Renal pelvis (tissue), 4 donors: Measurements from ENCODE around the gene AHCYL2. TPM values are rescaled to one million over a fixed set of nuclear protein-coding genes. Genes with fewer than 3 reads are reported as not detected.
A peak's percentile ranks its signal among the peaks of the same experiment; 100 is the strongest.
"Not testable (repeated sequence)": the region's sequence is repeated elsewhere in the genome, so short reads cannot be mapped to it uniquely, and the experiment has no call there.

Source experiments
- DNase-seq: peaks from one replicate; pipeline ENCODE4 v3.0.0-alpha.2; 2013
- polyA plus RNA-seq, 3 donors: library from polyadenylated mRNA; unstranded; fragments of 120-200 nt; gene quantifications; one replicate each; pipeline ENCODE4 v1.2.1, GENCODE V29; 2013; ENCODE audit not compliant: insufficient read length in 3 of 3

The AHCYL2 gene
- polyA plus RNA-seq, 3 donors, result 24.9 to 31.5 (median 27.5) TPM

DNA sequence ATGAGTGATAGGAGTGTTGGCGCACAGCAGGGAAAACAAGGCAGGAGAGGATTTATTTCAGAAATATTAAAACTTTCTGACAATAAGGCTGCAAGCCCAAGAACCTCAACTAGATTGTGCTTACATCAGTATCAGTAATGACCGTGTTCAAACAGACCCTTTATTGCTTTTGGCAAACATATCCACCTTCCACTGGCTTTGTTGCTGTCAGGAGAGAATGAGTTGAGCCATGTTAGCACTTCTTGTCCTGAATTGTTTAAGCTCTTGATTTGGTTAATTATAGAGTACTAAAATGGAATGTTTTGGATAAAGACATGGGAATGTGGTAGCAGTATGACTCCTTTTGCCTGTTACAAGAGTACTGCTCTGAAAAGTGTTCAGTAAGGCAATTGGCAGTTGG is 3.8 kb downstream of the AHCYL2 start:
- no peak for DNase-seq

DNA sequence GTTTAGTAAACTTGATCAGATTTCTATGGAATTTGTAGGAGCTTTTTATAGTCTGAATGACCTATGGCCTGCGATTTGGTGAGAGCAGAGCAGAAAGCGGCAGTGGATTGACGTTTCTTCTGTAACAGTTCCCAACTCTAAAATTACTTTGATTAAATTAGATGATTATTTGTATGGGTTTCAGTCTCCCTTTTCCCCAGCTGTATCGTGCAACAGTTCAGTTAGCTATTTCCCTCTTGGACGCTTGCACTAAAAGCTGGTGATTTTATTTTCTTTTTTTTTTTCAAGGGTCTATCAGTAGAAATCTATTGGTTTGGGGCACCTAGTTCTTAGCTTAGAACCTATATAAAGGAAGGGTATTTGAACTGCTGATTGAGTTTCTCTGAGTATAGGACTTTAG is 6.8 kb downstream of the AHCYL2 start:
- DNase-seq, result no peak

DNA sequence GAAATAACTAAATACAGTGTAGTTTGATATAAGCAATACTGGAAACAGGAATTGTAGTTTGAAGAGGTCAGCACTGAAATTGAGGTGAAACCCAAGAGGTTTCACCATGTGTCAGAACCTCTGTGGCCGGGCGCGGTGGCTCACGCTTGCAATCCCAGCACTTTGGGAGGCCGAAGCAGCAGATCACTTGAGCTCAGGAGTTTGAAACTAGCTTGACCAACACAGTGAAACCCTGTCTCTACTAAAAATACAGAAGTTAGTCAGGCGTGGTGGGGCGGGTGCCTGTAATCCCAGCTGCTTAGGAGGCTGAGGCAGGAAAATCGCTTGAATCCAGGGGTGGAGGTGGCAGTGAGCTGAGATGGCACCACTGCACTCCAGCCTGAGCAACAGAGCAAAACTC is 13.7 kb downstream of the AHCYL2 start:
- DNase-seq, result no peak

DNA sequence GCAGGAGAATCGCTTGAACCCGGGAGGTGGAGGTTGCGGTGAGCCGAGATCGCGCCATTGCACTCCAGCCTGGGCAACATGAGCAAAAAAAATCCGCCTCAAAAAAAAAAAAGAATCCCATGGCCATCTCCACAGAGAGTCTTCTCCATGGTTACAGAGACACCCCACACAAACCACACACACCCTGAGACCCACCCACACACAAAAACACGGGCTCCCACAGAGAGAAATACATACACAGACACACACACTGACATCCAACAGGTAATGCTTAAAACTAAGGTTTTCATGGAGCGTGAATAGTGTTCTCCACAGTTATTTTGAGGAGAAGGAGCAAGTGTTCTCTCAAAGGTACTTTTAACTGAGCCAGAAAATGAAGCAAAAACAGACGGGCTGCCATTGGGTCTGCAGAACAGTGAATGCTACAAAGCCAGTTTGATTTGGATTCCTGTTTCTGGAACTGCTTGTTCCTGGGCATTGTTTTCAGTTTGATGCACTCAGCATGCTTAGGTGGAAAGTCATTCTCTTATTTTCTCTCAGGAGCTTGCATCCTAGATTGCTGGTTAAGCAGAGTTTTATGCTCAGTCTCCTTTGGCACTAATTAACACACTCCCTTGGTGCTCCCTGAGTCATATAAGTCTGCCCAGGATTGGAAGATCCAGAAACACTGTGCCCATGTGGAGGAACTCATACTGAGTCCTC is 15.4 kb downstream of the AHCYL2 start:
- no peak for DNase-seq

DNA sequence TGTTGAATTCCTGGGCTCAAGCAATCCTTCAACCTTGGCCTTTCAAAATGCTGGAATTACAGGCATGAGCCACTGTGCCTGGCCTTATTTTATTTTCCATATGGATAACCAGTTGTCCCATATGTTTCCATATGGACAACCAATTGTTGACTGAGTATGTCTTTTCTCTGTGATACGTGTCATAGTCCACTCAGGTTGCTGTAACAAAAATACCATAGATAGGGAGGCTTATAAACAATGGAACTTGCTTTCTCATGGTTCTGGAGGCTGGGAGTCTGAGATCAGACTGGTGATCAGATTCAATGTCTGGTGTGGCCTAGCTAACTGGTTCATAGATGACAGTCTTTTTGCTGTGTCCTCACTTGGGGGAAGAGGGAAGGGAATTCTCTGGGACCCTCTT is 19.4 kb downstream of the AHCYL2 start:
- no peak for DNase-seq

DNA sequence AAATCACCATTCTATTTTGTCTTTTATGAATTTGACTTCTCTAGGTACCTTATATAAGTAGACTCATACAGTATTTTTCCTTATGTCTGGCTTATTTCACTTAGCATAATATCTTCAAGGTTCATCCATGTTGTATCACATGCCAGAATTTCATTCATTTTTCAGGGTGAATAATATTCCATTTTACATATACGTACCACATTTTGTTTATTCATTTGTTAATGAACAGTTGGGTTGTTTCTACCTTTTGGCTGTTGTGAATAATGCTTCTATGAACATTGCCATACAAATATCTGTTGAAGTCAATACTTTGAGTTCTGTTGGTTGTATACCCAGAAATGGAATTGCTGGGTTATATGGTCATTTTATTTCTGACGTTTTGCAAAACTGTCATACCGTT is 20.7 kb downstream of the AHCYL2 start:
- no peak for DNase-seq

DNA sequence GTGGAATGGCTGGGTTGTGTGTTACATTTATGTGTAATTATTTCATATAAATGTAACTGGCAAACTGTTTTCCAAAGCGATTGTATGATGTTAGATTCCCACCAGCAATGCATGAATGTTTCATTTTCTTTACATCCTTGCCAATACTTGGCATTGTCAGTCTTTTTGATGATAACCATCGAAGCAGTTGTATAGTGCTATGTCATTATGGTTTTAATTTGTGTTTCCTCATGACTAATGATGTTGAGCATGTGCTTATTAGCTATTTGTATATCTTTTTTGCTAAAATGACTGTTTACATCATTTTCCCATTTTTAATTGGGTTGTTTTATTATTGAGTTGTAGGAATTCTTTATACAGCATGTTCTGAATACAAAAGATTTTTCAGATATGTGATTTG is 22.3 kb downstream of the AHCYL2 start:
- DNase-seq, result no peak

DNA sequence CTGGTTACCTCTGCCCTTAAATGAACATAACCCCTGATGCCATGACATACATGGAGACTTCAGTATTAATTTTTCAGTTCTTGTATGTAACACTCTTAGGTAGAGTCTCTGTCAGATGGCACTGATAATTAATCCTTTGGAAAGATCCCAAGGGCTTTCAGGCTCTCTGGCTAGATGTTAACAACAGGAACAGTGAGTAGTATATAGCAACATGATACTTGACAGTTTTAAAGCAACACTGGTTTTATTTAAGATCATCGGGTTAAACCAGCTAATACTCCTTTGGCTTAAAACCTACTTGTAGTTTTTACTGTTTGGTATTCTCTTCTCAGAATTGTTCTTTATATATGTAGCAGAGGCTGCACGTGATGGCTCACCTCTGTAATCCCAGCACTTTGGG is 27.3 kb downstream of the AHCYL2 start:
- peak; percentile 33 for DNase-seq

DNA sequence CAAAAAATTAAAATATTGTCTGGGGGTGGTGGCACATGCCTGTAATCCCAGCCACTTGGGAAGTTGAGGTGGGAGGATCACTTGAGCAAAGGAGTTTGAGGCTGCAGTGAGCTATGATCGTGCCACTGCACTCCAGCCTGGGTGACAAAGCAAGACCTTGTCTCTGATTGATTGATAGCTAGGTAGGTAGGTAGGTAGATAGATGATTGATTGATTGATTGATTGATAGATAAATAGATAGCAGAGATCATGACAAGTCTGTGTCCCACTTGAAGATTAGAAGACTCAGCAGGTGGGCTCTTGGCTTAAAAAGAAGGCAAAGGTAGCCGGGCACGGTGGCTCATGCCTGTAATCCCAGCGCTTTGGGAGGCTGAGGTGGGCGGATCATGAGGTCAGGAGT is 27.8 kb downstream of the AHCYL2 start:
- DNase-seq, result not testable (repeated sequence)

DNA sequence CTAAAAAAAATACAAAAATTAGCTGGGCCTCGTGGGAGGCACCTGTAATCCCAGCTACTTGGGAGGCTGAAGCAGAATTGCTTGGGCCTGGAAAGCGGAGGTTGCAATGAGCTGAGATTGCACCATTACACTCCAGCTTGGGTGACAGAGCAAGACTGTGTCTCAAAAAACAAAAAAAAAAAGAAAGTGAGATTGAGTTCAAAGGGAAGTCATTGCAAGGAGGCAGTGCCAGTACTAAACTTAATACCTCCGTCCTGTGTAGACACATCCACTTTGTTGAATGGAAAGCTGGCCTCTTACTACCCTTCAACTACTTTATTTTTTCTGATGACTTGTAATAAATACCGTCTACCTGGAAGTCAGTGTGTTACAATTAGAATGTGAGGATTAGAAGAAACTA is 31.0 kb downstream of the AHCYL2 start:
- DNase-seq, result no peak

DNA sequence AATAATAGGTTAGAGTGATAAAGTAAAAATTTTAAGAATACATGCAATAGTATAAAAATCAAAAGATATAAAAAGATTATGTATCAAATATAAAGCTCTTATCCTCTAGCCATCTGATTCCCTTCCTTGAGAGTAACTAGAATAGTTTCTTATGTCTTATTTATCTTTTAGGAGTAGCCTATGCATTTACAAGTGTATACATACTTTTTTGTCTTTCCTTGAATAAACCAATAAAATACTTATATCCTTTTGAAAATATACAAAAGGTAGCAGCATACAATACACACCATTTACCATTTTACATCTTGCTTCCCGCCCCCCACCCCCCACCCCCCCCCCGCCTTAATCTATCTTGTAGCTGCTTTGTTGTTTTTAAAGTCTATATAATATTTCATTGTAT is 31.4 kb downstream of the AHCYL2 start:
- DNase-seq, result no peak

DNA sequence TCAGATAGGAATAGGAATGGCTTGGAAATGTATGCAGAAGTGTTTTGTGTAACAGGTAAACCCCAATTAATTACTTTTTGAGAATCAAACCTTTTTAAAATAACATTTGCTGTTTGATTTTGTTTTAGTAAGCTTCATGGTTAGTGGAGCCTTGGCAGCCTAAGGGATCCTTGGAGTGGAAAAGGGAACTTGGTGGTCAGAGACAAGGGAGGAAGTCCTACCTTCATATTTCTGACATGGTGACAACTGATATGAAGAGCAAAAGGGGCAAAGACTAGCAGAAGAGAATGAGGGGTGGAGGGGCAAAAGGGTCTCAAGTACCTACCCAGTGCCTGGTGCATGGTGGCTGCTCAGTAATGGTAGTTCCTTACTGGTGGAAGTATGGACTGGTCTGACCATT is 32.3 kb downstream of the AHCYL2 start:
- no peak for DNase-seq

DNA sequence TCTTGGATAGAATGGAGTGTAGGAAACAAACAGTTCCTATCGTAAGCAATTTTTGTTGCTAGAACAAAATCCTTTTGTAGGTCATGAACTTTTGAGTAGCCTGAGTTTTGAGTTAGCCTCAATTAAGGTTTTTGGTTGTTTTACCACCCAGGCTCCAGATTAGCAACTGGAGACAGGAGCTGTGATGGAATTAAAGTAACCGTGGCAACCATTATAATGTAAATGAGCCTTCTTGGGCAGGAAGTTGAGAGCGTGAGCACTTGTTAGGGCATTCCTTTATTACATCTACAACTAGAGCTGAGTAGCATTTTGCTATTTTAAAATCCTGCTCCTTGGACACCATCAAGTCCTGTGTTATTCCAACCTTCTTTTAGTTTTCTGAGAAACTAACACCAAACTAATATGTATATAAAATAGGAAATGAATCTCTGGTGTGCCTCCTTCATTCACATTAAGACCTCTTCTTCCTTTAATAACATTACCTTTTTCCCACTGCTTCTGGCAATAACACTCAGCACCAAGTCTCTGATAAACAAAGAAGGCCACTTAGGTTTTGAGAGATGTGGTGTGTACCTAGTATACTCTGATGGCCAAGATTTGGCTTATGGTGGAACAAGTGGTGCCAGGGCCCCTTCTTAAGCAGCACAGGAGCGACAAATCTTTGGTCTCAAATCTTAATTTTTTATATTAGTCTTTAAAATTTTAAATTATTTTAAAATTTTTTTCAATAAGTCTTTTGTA is 34.0 kb downstream of the AHCYL2 start:
- no peak for DNase-seq

DNA sequence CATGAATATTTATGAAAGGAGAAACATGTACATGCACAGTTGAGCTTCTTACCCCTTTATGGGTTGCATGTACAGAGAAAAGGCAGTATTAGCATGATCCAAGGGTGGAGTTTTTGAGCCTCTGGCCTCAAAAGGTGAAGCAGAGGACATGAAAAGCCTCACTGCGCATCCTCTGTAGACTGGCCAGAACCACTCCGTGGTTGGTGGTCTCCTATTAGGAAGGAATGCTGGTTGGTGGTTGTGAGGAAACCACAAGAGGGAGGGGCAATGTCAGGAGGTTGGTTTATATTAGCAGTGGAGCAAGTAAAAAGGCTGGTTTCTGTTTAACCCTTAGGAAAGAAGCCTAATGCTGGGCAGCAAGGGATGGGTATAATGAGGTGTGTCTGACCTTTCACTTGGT is 37.5 kb downstream of the AHCYL2 start:
- DNase-seq, result no peak

DNA sequence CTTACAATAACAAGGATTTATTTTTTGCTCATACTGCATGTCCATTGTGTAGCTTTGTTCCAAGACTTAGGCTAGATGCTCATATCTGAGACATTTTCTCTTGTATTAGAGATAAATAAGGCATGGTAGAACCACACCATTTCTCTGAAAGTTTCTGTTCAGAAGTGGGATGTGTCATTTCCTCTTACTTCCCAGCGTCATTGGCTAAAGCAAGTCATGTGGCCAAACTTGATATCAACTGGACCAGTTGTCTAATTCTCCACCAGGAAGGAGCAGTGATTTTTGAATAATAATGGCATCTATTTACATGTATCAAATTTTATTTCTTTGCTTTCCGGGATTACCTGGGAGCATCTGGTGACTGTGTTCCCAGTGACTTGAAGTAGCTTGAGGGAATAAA is 38.3 kb downstream of the AHCYL2 start:
- DNase-seq, result no peak

DNA sequence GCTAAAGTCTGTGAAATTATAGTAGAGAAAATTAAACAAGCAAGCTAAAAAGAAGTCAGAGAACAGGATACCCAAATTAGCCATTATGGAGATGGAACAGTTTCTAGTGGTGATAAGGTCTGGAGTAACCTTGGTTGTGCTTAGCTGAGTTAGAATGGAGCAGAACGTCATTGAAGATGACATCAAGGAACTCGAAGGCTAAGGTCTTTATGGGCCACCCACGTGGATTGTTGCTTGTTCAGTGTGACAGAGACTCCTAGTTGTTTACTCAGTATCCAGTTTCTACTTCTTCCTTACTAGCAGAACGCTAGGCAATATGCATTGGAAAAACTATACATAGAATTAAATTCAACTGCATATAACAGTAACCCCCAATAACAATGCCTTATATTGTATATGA is 39.7 kb downstream of the AHCYL2 start:
- no peak for DNase-seq

DNA sequence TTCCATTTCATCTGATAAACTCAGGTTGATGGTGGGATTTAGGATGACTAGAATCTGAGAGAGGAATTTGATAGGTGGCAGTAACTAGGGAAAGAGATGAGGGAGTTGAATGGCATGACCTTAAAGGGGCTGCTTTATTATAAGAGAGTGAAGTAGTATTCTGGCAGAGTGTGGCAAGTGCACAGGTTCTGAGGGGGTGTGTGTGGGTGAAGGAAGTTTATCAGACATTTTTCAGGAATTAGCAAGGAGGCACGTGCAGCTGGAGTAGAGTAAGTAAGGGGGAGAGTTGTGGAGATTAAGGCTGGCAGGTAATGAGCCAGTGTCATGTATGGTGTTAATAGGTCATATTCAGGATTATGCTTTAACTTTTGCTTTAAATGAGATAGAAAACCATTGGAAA is 40.5 kb downstream of the AHCYL2 start:
- DNase-seq, result no peak

DNA sequence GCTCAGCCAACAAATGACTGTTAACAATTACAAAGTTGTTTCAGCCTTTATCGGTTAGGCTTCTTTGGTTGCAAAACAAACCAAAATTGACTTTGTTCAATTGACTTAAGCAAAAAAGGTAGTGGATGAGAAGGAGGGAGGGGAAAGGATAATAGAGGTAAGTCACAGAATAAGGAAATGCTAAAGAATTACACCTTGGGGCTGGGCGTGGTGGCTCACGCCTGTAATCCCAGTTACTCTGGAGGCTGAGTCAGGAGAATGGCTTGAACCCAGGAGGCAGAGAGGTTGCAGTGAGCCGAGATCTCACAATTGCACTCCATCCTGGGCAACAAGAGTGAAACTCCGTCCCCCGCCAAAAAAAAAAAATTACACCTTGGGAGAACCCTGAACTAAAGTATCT is 41.4 kb downstream of the AHCYL2 start:
- DNase-seq, result no peak

DNA sequence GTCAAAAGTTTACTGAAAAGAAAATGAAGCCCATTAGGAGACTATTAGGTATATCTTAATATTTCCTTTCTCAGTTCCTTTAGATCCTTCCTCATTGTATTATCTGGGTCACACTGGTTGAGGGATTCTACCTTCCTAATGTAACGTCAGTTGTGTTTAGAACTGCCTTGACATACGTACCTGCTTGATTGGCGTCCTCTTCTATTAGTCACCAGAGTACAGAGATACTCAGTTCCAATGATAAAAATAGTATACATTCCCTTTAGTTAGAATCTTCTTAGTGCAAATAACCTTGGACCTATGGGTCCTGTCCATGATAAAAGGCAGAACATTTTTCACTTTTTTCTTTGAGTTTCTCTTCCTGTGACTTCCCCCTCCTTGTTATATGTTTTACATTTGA is 45.2 kb downstream of the AHCYL2 start:
- no peak for DNase-seq

DNA sequence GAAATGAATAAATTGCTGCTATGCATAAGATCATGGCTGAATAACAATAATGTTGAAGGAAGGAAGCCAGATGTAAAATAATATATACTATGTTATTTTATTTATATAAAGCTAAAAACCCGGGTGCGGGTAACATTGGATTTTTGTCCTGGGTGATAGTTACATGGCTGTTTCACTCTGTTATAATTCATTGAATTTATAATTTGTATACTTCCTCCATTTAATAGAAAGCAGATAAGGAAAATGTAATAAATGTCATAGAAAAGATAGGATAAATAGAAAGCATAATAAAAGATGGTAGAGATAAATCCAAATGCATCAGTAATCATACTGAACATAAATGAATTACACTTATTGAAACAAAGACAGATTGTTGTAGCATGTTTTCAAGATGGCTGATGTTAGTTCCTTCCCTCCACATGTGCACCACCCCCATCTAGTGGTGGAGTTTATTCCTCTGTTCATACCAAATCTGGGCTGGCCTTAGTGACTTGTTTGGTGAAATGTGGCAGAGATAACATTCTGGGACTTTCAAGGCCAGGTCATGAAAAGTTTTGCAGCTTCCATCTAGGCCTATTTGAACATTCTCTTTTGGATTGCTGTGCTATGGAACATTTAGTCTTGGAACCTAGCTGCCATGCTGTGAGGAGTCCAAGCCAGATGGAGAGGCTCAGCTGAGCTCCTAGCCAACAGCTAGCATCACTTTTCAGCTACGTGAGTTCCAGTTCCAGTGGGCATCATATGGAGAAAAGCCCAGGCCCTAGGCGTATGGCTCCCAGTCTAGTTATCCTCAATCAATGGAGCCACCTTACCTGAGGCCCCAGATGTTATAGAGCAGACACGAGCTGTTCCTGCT is 46.9 kb downstream of the AHCYL2 start:
- peak; percentile 26 for DNase-seq

DNA sequence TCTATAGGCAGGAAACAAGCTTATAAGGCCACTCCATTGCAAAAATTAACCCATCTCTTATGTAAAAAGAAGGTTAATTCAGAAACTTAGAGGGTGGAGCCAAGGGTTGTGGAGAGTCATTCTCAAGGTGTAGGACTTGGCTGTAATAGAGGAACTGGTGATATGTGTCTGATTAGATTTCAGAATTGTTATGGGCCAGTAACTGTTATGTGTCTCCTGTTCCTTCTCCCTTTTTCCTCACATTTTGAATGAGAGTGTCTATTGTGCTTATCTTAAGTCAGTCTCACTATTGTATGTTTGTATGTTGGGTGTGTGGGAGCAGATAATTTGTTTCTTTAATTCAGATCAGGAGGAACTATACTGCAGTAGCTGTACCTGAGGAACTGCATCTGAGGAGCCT is 49.1 kb downstream of the AHCYL2 start:
- DNase-seq, result no peak

DNA sequence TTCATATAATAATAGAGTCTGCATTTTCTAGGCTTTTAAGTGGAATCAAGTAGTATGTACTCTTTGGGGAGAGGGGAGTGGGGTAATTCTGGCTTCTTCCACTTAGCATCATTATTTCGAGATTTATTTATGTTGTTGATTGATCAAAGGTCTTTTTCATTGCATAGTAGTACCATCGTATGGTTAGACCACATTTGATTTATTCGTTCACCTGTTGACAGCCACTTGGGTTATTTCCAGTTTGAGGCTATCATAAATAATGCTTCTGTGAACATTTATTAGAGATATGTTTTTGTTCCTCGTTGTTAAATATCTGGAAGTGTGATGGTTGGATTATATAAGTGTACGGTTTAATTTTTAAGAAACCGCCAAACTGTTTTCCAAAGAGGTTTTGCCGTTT is 52.8 kb downstream of the AHCYL2 start:
- DNase-seq, result no peak

DNA sequence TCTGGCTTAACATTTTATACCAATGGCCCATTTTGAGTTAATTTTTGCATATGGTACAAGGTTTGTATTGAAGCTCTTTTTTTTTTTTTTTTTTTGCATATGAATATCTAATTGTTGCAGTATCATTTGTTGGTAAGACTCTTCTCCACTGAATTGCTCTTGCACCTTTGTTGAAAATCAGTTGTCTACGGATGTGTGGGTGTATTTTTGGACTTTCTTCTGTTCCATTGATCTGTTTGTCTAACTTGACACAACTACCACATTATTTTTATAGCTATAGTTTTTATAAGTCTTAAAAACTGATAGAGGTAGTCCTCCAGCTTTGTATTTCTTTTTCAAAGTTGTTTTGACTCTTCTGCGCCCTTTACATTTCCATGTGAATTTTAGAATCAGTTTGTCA is 53.9 kb downstream of the AHCYL2 start:
- no peak for DNase-seq
